WTC11 (cell line): ENCODE measurements around the gene CCDC127.
"Not testable (repeated sequence)": the region's sequence is repeated elsewhere in the genome, so short reads cannot be mapped to it uniquely, and the experiment has no call there.

Source experiments
- CREB1 ChIP-seq: sonication (generic); formaldehyde crosslinking; IDR thresholded peaks from 2 replicates; pipeline ENCODE4 v1.8.0; 2023; ENCODE audit warnings: mild to moderate bottlenecking, missing genetic modification reagents
- CREM ChIP-seq: sonication (generic); formaldehyde crosslinking; IDR thresholded peaks from 2 replicates; pipeline ENCODE4 v1.8.1; 2022; ENCODE audit warnings: mild to moderate bottlenecking, missing genetic modification reagents, moderate library complexity
- FOXP1 ChIP-seq: sonication (generic); formaldehyde crosslinking; IDR thresholded peaks from 2 replicates; pipeline ENCODE4 v1.8.0; 2022; ENCODE audit warnings: missing genetic modification reagents, mild to moderate bottlenecking, moderate library complexity, borderline replicate concordance
- JUN ChIP-seq: sonication (generic); formaldehyde crosslinking; IDR thresholded peaks from 2 replicates; pipeline ENCODE4 v1.8.0; 2023; ENCODE audit warnings: mild to moderate bottlenecking, missing genetic modification reagents
- RELA ChIP-seq: sonication (generic); formaldehyde crosslinking; IDR thresholded peaks from 2 replicates; pipeline ENCODE4 v1.8.1; 2022; ENCODE audit warnings: missing genetic modification reagents, mild to moderate bottlenecking, borderline replicate concordance
- SMAD3 ChIP-seq: sonication (generic); formaldehyde crosslinking; IDR thresholded peaks from 2 replicates; pipeline ENCODE4 v1.8.0; 2022; ENCODE audit warnings: missing genetic modification reagents, mild to moderate bottlenecking, borderline replicate concordance
- TCF7 ChIP-seq: sonication (generic); formaldehyde crosslinking; IDR thresholded peaks from 2 replicates; pipeline ENCODE4 v1.8.0; 2022; ENCODE audit warnings: mild to moderate bottlenecking, low read depth, missing genetic modification reagents, moderate library complexity
- TP53 ChIP-seq: sonication (generic); formaldehyde crosslinking; IDR thresholded peaks from 2 replicates; pipeline ENCODE4 v1.8.1; 2023; ENCODE audit warnings: mild to moderate bottlenecking, missing genetic modification reagents
- ZBTB21 ChIP-seq: sonication (generic); formaldehyde crosslinking; IDR thresholded peaks from 2 replicates; pipeline ENCODE4 v1.8.1; 2023; ENCODE audit warnings: mild to moderate bottlenecking, missing genetic modification reagents, borderline replicate concordance
- TF ChIP-seq, protein P1 (sequence below): fragments of 200-600 bp; IDR thresholded peaks from 2 replicates; pipeline ENCODE4 v1.8.0; 2022; ENCODE audit warnings: antibody characterized with exemption
- TF ChIP-seq, protein P2 (sequence below): sonication (generic); formaldehyde crosslinking; IDR thresholded peaks from 2 replicates; pipeline ENCODE4 v1.8.1; 2023; ENCODE audit warnings: mild to moderate bottlenecking, missing genetic modification reagents, moderate library complexity
- TF ChIP-seq, protein P3 (sequence below): sonication (generic); formaldehyde crosslinking; IDR thresholded peaks from 2 replicates; pipeline ENCODE4 v1.8.0; 2022; ENCODE audit warnings: mild to moderate bottlenecking, missing genetic modification reagents
- TF ChIP-seq, protein P4 (sequence below): sonication (generic); formaldehyde crosslinking; IDR thresholded peaks from 2 replicates; pipeline ENCODE4 v1.8.1; 2022; ENCODE audit warnings: mild to moderate bottlenecking, missing genetic modification reagents, moderate library complexity, borderline replicate concordance
- TF ChIP-seq, protein P5 (sequence below): sonication (generic); formaldehyde crosslinking; IDR thresholded peaks from 2 replicates; pipeline ENCODE4 v1.8.0; 2023; ENCODE audit warnings: missing genetic modification reagents

DNA sequence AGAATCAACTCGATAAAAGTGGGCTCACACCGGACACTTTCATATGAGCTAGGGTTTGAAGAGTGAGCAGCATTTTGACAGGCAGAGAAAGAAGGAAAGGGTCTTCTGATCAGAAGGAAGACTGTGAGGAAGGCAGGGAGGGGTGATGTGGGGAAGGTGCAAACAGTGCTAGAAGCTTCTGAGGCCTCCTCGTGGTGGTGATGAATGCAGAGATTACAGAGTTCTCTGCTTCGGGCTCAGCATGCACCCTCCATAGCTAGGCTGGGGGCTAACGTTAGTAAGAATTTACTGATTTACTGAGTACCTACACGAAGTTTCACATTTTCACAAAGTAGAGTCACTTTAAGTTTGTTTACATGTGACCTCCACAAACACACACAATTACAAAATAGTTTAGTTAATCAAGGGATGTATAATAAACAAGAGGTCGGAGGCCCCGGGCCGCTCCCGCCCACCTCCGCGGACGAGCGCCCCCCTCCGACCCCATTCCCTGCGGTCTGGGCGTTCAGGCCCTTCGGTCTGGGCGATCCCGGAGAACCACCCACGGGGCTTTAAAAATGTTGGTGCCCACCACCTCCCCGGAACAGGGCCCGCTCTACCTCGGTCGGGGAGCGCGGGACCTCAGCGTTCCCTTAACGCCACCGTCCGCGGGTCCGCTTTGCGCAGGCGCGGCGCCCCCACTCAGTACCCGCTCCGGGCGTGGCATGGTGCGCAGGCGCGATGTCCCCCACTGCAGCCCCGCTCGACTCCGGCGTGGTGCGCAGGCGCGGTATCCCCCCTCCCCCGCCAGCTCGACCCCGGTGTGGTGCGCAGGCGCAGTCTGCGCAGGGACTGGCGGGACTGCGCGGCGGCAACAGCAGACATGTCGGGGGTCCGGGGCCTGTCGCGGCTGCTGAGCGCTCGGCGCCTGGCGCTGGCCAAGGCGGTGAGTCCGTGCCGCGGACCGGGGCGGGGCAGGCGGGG is at the start of gene CCDC127, which contains the start of gene SDHA:
- TF ChIP-seq SMAD3 (CRISPR knock-in tag); CREB1 (CRISPR knock-in tag); CREM (CRISPR knock-in tag); TCF7; JUN (CRISPR knock-in tag); ZBTB21; RELA (CRISPR knock-in tag); TP53 (CRISPR knock-in tag): not testable (repeated sequence)
- TF ChIP-seq, protein P1, sequence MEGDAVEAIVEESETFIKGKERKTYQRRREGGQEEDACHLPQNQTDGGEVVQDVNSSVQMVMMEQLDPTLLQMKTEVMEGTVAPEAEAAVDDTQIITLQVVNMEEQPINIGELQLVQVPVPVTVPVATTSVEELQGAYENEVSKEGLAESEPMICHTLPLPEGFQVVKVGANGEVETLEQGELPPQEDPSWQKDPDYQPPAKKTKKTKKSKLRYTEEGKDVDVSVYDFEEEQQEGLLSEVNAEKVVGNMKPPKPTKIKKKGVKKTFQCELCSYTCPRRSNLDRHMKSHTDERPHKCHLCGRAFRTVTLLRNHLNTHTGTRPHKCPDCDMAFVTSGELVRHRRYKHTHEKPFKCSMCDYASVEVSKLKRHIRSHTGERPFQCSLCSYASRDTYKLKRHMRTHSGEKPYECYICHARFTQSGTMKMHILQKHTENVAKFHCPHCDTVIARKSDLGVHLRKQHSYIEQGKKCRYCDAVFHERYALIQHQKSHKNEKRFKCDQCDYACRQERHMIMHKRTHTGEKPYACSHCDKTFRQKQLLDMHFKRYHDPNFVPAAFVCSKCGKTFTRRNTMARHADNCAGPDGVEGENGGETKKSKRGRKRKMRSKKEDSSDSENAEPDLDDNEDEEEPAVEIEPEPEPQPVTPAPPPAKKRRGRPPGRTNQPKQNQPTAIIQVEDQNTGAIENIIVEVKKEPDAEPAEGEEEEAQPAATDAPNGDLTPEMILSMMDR = not testable (repeated sequence)
- TF ChIP-seq, protein P2, sequence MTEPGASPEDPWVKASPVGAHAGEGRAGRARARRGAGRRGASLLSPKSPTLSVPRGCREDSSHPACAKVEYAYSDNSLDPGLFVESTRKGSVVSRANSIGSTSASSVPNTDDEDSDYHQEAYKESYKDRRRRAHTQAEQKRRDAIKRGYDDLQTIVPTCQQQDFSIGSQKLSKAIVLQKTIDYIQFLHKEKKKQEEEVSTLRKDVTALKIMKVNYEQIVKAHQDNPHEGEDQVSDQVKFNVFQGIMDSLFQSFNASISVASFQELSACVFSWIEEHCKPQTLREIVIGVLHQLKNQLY = not testable (repeated sequence)
- peak; percentile 66 for TF ChIP-seq FOXP1 (CRISPR knock-in tag)
- TF ChIP-seq, protein P3, sequence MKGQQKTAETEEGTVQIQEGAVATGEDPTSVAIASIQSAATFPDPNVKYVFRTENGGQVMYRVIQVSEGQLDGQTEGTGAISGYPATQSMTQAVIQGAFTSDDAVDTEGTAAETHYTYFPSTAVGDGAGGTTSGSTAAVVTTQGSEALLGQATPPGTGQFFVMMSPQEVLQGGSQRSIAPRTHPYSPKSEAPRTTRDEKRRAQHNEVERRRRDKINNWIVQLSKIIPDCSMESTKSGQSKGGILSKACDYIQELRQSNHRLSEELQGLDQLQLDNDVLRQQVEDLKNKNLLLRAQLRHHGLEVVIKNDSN (CRISPR knock-in tag) = not testable (repeated sequence)
- TF ChIP-seq, protein P4, sequence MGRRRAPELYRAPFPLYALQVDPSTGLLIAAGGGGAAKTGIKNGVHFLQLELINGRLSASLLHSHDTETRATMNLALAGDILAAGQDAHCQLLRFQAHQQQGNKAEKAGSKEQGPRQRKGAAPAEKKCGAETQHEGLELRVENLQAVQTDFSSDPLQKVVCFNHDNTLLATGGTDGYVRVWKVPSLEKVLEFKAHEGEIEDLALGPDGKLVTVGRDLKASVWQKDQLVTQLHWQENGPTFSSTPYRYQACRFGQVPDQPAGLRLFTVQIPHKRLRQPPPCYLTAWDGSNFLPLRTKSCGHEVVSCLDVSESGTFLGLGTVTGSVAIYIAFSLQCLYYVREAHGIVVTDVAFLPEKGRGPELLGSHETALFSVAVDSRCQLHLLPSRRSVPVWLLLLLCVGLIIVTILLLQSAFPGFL (CRISPR knock-in tag) = not testable (repeated sequence)
- TF ChIP-seq, protein P5, sequence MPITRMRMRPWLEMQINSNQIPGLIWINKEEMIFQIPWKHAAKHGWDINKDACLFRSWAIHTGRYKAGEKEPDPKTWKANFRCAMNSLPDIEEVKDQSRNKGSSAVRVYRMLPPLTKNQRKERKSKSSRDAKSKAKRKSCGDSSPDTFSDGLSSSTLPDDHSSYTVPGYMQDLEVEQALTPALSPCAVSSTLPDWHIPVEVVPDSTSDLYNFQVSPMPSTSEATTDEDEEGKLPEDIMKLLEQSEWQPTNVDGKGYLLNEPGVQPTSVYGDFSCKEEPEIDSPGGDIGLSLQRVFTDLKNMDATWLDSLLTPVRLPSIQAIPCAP (CRISPR knock-in tag) = not testable (repeated sequence)
